C4-2B (cell line): ENCODE data around the gene STRN3.

Experiments used
- ZFX ChIP-seq: fragments of 450-650 bp; IDR thresholded peaks from 2 replicates; pipeline ENCODE4 v1.6.1; 2017
- TF ChIP-seq, protein P1 (sequence below): fragments of 450-650 bp; conservative IDR thresholded peaks from 2 replicates; pipeline ENCODE4 v1.5.1; 2017; ENCODE audit warnings: mild to moderate bottlenecking

DNA sequence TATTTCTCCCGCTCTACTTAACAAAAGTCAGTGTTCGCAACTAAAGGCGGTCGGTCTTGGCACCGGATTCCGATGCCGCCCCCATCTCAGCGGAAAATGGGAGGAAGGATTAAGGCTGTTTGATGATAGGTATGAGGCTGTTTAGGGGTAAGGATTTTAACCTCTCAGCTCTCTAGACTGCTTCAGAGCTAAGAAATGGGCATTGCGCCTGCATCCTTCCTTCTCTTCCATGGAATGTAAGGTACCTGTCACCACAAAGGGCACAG lies 150.5 kb downstream of the STRN3 start:
- TF ChIP-seq, protein P1, sequence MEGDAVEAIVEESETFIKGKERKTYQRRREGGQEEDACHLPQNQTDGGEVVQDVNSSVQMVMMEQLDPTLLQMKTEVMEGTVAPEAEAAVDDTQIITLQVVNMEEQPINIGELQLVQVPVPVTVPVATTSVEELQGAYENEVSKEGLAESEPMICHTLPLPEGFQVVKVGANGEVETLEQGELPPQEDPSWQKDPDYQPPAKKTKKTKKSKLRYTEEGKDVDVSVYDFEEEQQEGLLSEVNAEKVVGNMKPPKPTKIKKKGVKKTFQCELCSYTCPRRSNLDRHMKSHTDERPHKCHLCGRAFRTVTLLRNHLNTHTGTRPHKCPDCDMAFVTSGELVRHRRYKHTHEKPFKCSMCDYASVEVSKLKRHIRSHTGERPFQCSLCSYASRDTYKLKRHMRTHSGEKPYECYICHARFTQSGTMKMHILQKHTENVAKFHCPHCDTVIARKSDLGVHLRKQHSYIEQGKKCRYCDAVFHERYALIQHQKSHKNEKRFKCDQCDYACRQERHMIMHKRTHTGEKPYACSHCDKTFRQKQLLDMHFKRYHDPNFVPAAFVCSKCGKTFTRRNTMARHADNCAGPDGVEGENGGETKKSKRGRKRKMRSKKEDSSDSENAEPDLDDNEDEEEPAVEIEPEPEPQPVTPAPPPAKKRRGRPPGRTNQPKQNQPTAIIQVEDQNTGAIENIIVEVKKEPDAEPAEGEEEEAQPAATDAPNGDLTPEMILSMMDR = no peak
- no peak for TF ChIP-seq ZFX
